GM12878 (cell line): ENCODE measurements around the gene CACNA1D.

Experiments used
- EP300 ChIP-seq, 2 experiments: fragments of 150-350 bp in 1 of 2; IDR thresholded peaks; 2 replicates each; pipeline ENCODE4 v1.6.1; 2011 to 2012; ENCODE audit warnings: low read depth in 2 of 2, low read length in 2 of 2, borderline replicate concordance in 1 of 2, improper control_type of control experiment in 1 of 2, inconsistent platforms in 1 of 2; ENCODE audit not compliant: control insufficient read depth in 1 of 2
- MTA3 ChIP-seq: IDR thresholded peaks from 2 replicates; pipeline ENCODE4 v1.6.1; 2012; ENCODE audit warnings: low read length, inconsistent platforms, borderline replicate concordance
- MXI1 ChIP-seq: fragments of 150-350 bp; IDR thresholded peaks from 2 replicates; pipeline ENCODE4 v1.6.1; 2011; ENCODE audit warnings: low read depth, mild to moderate bottlenecking, inconsistent platforms, low read length, improper control_type of control experiment
- NFYB ChIP-seq: IDR thresholded peaks from 2 replicates; pipeline ENCODE4 v1.6.1; 2011; ENCODE audit warnings: low read depth, mild to moderate bottlenecking, low read length, improper control_type of control experiment, moderate library complexity; ENCODE audit not compliant: insufficient read depth
- POLR2A ChIP-seq: IDR thresholded peaks from 2 replicates; pipeline ENCODE4 v1.6.1; 2011; ENCODE audit warnings: low read depth, mild to moderate bottlenecking, low read length
- POLR2AphosphoS5 ChIP-seq: IDR thresholded peaks from 2 replicates; pipeline ENCODE4 v1.6.1; 2011; ENCODE audit warnings: mild to moderate bottlenecking, low read length, inconsistent platforms
- SIN3A ChIP-seq: IDR thresholded peaks from 2 replicates; pipeline ENCODE4 v1.6.1; 2012; ENCODE audit warnings: low read depth, low read length, improper control_type of control experiment
- SMC3 ChIP-seq: IDR thresholded peaks from 2 replicates; pipeline ENCODE4 v1.6.1; 2011; ENCODE audit warnings: low read length, improper control_type of control experiment, borderline replicate concordance
- SP1 ChIP-seq: IDR thresholded peaks from one replicate; pipeline ENCODE4 v1.6.1; 2011; ENCODE audit warnings: low read depth, low read length
- TAF1 ChIP-seq: IDR thresholded peaks from 2 replicates; pipeline ENCODE4 v1.6.1; 2011; ENCODE audit warnings: mild to moderate bottlenecking, low read depth, low read length, borderline replicate concordance
- ZNF274 ChIP-seq: IDR thresholded peaks from one replicate; pipeline ENCODE4 v1.8.0; 2011; ENCODE audit not compliant: insufficient read length, insufficient read depth
- TF ChIP-seq, protein P1 (sequence below), 3 experiments: IDR thresholded peaks in 2 of 3; conservative IDR thresholded peaks in 1 of 3; 2 replicates each; pipeline ENCODE4 v1.5.1; 2011; ENCODE audit warnings: low read depth in 3 of 3, low read length in 3 of 3, mild to moderate bottlenecking in 3 of 3, control low read depth in 2 of 3, moderate library complexity in 2 of 3, inconsistent platforms in 1 of 3, mixed read lengths in 1 of 3; ENCODE audit not compliant: control insufficient read depth in 2 of 3, insufficient read depth in 1 of 3; ENCODE audit errors: extremely low read depth in 1 of 3
- TF ChIP-seq, protein P2 (sequence below): IDR thresholded peaks from 2 replicates; pipeline ENCODE4 v1.6.1; 2011; ENCODE audit warnings: borderline replicate concordance, low read depth, mild to moderate bottlenecking, moderate library complexity, mixed read lengths, low read length; ENCODE audit not compliant: insufficient read depth; ENCODE audit errors: extremely low read length

DNA sequence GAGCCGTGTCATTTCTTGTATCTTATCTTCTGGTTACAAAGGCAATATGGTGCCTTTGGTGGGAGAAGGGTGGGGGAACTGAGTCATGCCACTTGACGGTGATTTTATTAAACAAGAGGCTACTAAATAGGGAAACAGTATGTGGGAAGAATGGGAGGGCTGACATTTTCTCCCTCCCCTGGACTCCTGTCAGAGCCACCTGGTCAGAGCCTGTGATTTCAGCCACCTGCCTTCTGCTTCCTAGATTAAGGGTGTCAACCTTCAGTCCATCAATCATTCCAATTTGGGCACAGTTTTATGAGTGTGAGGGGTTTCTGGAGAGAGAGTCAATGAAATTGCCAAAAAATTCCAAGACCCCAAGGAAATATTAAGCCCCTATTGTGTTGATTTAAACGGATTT lies 264.4 kb downstream of the CACNA1D start:
- TF ChIP-seq, protein P1, sequence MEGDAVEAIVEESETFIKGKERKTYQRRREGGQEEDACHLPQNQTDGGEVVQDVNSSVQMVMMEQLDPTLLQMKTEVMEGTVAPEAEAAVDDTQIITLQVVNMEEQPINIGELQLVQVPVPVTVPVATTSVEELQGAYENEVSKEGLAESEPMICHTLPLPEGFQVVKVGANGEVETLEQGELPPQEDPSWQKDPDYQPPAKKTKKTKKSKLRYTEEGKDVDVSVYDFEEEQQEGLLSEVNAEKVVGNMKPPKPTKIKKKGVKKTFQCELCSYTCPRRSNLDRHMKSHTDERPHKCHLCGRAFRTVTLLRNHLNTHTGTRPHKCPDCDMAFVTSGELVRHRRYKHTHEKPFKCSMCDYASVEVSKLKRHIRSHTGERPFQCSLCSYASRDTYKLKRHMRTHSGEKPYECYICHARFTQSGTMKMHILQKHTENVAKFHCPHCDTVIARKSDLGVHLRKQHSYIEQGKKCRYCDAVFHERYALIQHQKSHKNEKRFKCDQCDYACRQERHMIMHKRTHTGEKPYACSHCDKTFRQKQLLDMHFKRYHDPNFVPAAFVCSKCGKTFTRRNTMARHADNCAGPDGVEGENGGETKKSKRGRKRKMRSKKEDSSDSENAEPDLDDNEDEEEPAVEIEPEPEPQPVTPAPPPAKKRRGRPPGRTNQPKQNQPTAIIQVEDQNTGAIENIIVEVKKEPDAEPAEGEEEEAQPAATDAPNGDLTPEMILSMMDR (IDR thresholded peaks at IDR 0.05 in 2 of 3, conservative IDR thresholded peaks at IDR 0.05 in 1 of 3; ENCODE audit: control insufficient read depth in 2 of 3, extremely low read depth in 1 of 3, insufficient read depth in 1 of 3, low read depth in 3 of 3, low read length in 3 of 3) = no peak
- TF ChIP-seq SIN3A (no peak), TAF1 (no peak), POLR2A (no peak), MTA3 (no peak), ZNF274 (no peak), SP1 (no peak), NFYB (no peak), MXI1 (no peak), SMC3 (no peak), EP300 (IDR thresholded peaks at IDR 0.05; ENCODE audit: borderline replicate concordance in 1 of 2, control insufficient read depth in 1 of 2, low read depth in 2 of 2, low read length in 2 of 2) (no peak), POLR2AphosphoS5 (no peak)
- TF ChIP-seq, protein P2, sequence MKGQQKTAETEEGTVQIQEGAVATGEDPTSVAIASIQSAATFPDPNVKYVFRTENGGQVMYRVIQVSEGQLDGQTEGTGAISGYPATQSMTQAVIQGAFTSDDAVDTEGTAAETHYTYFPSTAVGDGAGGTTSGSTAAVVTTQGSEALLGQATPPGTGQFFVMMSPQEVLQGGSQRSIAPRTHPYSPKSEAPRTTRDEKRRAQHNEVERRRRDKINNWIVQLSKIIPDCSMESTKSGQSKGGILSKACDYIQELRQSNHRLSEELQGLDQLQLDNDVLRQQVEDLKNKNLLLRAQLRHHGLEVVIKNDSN = no peak
